Keratinocyte (primary cell): ENCODE results near the gene RPUSD3. TPM values are rescaled to one million over a fixed set of nuclear protein-coding genes. Genes with fewer than 3 reads are reported as not detected.
A peak's percentile ranks its signal among the peaks of the same experiment; 100 is the strongest.

Experiments used
- DNase-seq: peaks from one replicate; pipeline ENCODE4 v3.0.0-alpha.2; 2011; ENCODE audit warnings: low read depth, missing footprints, low spot score
- FAIRE-seq: peaks from 2 replicates; lab custom pipeline; 2011; peaks lifted over from hg19 to GRCh38; lab: Jason Lieb, UNC
- H2AFZ ChIP-seq: 2 replicates; pipeline ENCODE4 v1.6.0; 2012; ENCODE audit warnings: low read length, control low read depth, inconsistent platforms; ENCODE audit not compliant: control insufficient read depth
- H3K27ac ChIP-seq: 2 replicates; pipeline ENCODE4 v1.5.1; 2011; ENCODE audit warnings: low read length; ENCODE audit not compliant: control insufficient read depth, insufficient read depth
- H3K27me3 ChIP-seq: 3 replicates; pipeline ENCODE4 v1.6.0; 2011; ENCODE audit warnings: low read length; ENCODE audit not compliant: control insufficient read depth, insufficient read depth; ENCODE audit errors: extremely low read depth
- H3K36me3 ChIP-seq, 2 experiments: 2 replicates in 1 of 2; 3 replicates in 1 of 2; pipeline ENCODE4 v1.5.1; 2011; ENCODE audit warnings: low read length in 2 of 2, mild to moderate bottlenecking in 1 of 2; ENCODE audit not compliant: control insufficient read depth in 2 of 2, insufficient read depth in 2 of 2; ENCODE audit errors: extremely low read depth in 1 of 2
- H3K4me1 ChIP-seq: 3 replicates; pipeline ENCODE4 v1.5.1; 2011; ENCODE audit warnings: low read length; ENCODE audit not compliant: control insufficient read depth, insufficient read depth; ENCODE audit errors: extremely low read depth
- H3K4me2 ChIP-seq: 3 replicates; pipeline ENCODE4 v1.6.0; 2011; ENCODE audit warnings: low read depth, low read length; ENCODE audit not compliant: control insufficient read depth, insufficient read depth; ENCODE audit errors: extremely low read depth
- H3K4me3 ChIP-seq, 3 experiments: fragments of 200-600 bp in 1 of 3; sonication (generic) in 1 of 3; 2 replicates in 2 of 3; 3 replicates in 1 of 3; pipeline ENCODE4 v1.5.1; 2011 to 2016; ENCODE audit warnings: low read length in 3 of 3, mild to moderate bottlenecking in 3 of 3, control low read depth in 2 of 3, inconsistent platforms in 1 of 3, low read depth in 1 of 3, mixed read lengths in 1 of 3, mixed run types in 1 of 3, moderate library complexity in 1 of 3; ENCODE audit not compliant: control insufficient read depth in 2 of 3, insufficient read depth in 2 of 3; ENCODE audit errors: extremely low read depth in 1 of 3
- H3K79me2 ChIP-seq: 2 replicates; pipeline ENCODE4 v1.6.0; 2012; ENCODE audit warnings: low read length; ENCODE audit not compliant: control insufficient read depth, insufficient read depth
- H3K9ac ChIP-seq: 3 replicates; pipeline ENCODE4 v1.6.0; 2011; ENCODE audit warnings: low read length; ENCODE audit not compliant: control insufficient read depth, insufficient read depth; ENCODE audit errors: extremely low read depth
- H3K9me1 ChIP-seq: 3 replicates; pipeline ENCODE4 v1.6.0; 2011; ENCODE audit warnings: low read length; ENCODE audit not compliant: control insufficient read depth, insufficient read depth; ENCODE audit errors: extremely low read depth
- H3K9me3 ChIP-seq: 2 replicates; pipeline ENCODE4 v1.5.1; 2012; ENCODE audit warnings: low read depth, low read length; ENCODE audit not compliant: control insufficient read depth
- H4K20me1 ChIP-seq: 3 replicates; pipeline ENCODE4 v1.6.0; 2011; ENCODE audit warnings: low read length; ENCODE audit not compliant: control insufficient read depth, insufficient read depth; ENCODE audit errors: extremely low read depth
- EZH2 ChIP-seq: IDR thresholded peaks from one replicate; pipeline ENCODE4 v1.6.1; 2012; ENCODE audit warnings: inconsistent platforms, mild to moderate bottlenecking, low read length, moderate library complexity
- dilution Hi-C: fragments of 300-500 bp; cut with MboI; formaldehyde crosslinking; loops from one replicate; pipeline ENCODE4 v1.7.0; 2020; ENCODE audit warnings: low sequenced_read_pairs; ENCODE audit not compliant: extremely low pct_ligation_motif_present
- polyA plus RNA-seq, 5 experiments: library from polyadenylated mRNA; depleted of rRNA in 3 of 5; stranded (reverse) in 3 of 5; stranded (forward) in 1 of 5; unstranded in 1 of 5; fragments of >200 nt; gene quantifications; 1 replicate in 1 of 5; 2 replicates in 3 of 5; 3 replicates in 1 of 5; pipeline versions ENCODE4 v1.2.1 to v1.2.3, GENCODE V29; 2011 to 2012; ENCODE audit warnings: missing spikeins in 2 of 5, low read depth in 1 of 5, low replicate concordance in 1 of 5
- TF ChIP-seq, protein P1 (sequence below), 3 experiments: IDR thresholded peaks in 1 of 3; conservative IDR thresholded peaks in 1 of 3; optimal IDR thresholded peaks in 1 of 3; 2 replicates in 2 of 3; 3 replicates in 1 of 3; pipeline versions ENCODE3 to v1.5.1; 2011; ENCODE audit warnings: low read length in 3 of 3, mild to moderate bottlenecking in 3 of 3, moderate library complexity in 2 of 3, control low read depth in 1 of 3, inconsistent platforms in 1 of 3; ENCODE audit not compliant: insufficient read depth in 2 of 3; ENCODE audit errors: extremely low read depth in 1 of 3

RPUSD3 gene
- polyA plus RNA-seq, 1 donor (not counting 4 experiments of a cell fraction or from before 2014, with no cell fraction given): 31.5 TPM

- H3K9ac ChIP-seq: peak overlapping the region; percentile 55
- H3K79me2 ChIP-seq: no peaks in the 10 kb centered on the region
- peaks cover 7% of the 10 kb centered on the region for H3K4me1 ChIP-seq
- FAIRE-seq (no peak), DNase-seq (no peak)
- no peak overlapping the region for H3K27ac ChIP-seq
- TF ChIP-seq EZH2: no peak
- TF ChIP-seq, protein P1, sequence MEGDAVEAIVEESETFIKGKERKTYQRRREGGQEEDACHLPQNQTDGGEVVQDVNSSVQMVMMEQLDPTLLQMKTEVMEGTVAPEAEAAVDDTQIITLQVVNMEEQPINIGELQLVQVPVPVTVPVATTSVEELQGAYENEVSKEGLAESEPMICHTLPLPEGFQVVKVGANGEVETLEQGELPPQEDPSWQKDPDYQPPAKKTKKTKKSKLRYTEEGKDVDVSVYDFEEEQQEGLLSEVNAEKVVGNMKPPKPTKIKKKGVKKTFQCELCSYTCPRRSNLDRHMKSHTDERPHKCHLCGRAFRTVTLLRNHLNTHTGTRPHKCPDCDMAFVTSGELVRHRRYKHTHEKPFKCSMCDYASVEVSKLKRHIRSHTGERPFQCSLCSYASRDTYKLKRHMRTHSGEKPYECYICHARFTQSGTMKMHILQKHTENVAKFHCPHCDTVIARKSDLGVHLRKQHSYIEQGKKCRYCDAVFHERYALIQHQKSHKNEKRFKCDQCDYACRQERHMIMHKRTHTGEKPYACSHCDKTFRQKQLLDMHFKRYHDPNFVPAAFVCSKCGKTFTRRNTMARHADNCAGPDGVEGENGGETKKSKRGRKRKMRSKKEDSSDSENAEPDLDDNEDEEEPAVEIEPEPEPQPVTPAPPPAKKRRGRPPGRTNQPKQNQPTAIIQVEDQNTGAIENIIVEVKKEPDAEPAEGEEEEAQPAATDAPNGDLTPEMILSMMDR (optimal IDR thresholded peaks at IDR 0.05 in 1 of 3, IDR thresholded peaks at IDR 0.05 in 1 of 3, conservative IDR thresholded peaks at IDR 0.05 in 1 of 3; ENCODE audit: extremely low read depth in 1 of 3, insufficient read depth in 2 of 3, low read length in 3 of 3): no peak
- H2AFZ ChIP-seq: peak overlapping the region; percentile 40
- no peaks in the 10 kb centered on the region for H4K20me1 ChIP-seq
- dilution Hi-C loops: no loop called here
- no peaks in the 10 kb centered on the region for H3K27me3 ChIP-seq
- H3K4me2 ChIP-seq: peak overlapping the region; percentile 90
- no peaks in the 10 kb centered on the region for H3K9me3 ChIP-seq
- H3K9me1 ChIP-seq: no peaks in the 10 kb centered on the region
- peaks cover 7 to 11% of the 10 kb centered on the region in 2 experiments for H3K36me3 ChIP-seq
- H3K4me3 ChIP-seq: peak overlapping the region; percentile 42 to 63 (median 60)
These were observed 33.4 kb downstream of the RPUSD3 start for GRCh38 chr3:9810433-9810770.

DNA sequence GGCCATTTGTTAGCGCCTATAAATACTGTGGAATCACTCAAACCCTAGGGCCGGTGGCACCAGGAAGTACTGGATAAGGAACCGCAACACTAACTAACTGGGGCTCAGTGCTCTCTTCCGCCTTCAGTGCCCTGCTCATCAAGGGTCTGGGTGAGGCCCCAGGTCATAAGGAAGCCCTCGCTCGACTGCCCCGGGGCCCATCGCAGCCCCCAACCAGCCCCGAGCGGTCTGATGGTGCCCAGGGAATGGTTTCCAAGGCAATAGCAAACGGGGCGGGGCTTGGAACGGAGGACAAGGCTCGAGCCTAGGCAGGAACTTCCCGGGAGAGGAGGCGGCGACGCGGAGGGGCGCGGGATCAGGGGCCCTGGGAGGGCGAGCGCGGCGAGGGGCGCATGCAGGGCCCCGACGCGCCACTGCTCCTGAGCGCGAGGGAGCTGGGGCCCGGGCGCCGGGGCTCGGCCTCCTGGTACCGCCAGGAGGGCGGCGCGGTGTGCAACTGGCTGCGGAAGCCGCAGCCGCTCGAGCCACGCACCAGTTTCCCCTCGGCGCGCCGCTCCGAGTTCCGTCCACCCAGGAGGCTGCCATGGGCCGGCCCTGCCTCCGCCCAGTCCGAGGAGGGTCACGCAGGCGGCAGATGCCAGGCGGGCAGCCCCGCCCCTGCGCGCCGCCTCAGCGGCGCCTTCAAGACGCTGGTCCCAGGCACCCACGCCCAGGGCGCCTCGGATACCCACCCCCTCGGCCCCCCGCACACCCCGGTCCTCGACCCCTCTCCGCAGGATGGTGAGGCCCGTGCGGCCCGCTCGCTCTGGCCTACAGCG lies 34.0 kb downstream of the RPUSD3 start, which contains the start of gene TTLL3:
Gene TTLL3 (plus strand): TSS at position 648 of the 818 bp plus-strand sequence. CDS start 400 bp downstream, outside the sequence.
- dilution Hi-C loops: no loop called here
- Histone ChIP-seq H3K9me3 (no peaks in the 10 kb centered on the region), H3K27ac (peak within 1 kb of the TSS; percentile 53), H3K27me3 (no peaks in the 10 kb centered on the region), H3K4me2 (peak within 1 kb of the TSS; percentile 90), H2AFZ (peak within 1 kb of the TSS; percentile 45), H4K20me1 (no peaks in the 10 kb centered on the region), H3K4me3 (peak within 1 kb of the TSS; percentile 42 to 63 (median 60)), H3K9me1 (no peaks in the 10 kb centered on the region), H3K36me3 (peaks cover 10 to 16% of the 10 kb centered on the region in 2 experiments), H3K79me2 (no peaks in the 10 kb centered on the region), H3K9ac (peak within 1 kb of the TSS; percentile 55), H3K4me1 (peaks cover 7% of the 10 kb centered on the region)
- FAIRE-seq (no peak), DNase-seq (no peak)
- TF ChIP-seq EZH2: no peak
- TF ChIP-seq, protein P1 (optimal IDR thresholded peaks at IDR 0.05 in 1 of 3, IDR thresholded peaks at IDR 0.05 in 1 of 3, conservative IDR thresholded peaks at IDR 0.05 in 1 of 3; ENCODE audit: extremely low read depth in 1 of 3, insufficient read depth in 2 of 3, low read length in 3 of 3): no peak
